ENCODE data around the gene MRPL12. TPM values are rescaled to one million over a fixed set of nuclear protein-coding genes. Genes with fewer than 3 reads are reported as not detected.
A peak's percentile ranks its signal among the peaks of the same experiment; 100 is the strongest.

The MRPL12 gene
- total and polyA plus RNA-seq, 2 of the 13 experiments (the other 11 are each of a cell fraction or from before 2014, with no cell fraction given), result 39.1 to 94.1 TPM

DNA sequence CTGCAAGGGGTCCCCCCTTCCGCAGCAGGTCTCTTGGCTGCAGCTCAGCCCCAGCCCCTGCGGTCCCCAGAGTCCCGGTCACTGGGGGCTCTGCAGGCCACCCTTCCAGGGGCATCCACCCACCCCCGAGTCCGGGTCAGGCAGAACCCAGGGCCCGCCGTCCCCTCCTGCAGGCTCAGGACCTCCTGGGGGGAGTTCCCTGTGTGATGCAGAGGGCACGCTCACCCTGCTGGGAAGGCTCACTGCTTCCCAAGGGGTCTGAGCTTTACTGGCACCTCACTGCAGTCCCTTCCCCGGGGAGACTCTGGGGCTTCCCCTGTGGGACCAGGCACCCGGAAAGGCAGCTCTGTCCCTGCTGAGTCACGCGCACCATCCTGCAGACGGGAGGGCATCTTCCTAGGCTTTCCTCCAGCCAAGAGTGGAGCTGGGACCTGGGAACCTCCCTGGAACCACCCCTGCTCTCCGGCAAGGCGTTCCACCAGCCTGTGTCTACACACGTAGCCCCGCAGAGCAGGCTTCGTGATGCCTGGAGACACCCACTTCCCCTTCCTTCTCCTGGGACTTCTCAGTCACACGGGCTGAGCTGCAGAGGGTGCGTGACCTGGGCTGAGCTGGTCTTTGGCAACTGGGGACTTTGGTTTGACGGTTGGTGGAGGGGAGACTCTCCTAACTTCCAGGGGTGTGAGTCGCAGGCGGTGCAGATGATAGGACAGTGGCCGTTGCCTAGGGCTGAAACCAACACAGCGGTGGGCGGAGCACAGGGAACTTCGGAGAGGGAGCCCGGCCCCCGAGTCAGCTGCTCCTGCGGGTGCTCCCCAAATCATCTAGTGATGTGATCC, 32.3 kb downstream of the MRPL12 start (continued):
- TF ChIP-seq NR2C2 (CRISPR knock-in tag; IDR thresholded peaks at IDR 0.05; ENCODE audit: borderline replicate concordance) (no peak), SRSF1 (optimal IDR thresholded peaks at IDR 0.05; ENCODE audit: low read depth, low read length) (no peak), ZNF800 (CRISPR knock-in tag; IDR thresholded peaks at IDR 0.05) (peak; percentile 73; the same call in 1 of the 2 replicates), LBX2 (CRISPR knock-in tag; IDR thresholded peaks at IDR 0.05; ENCODE audit: borderline replicate concordance) (no peak), ZNF143 (CRISPR knock-in tag; IDR thresholded peaks at IDR 0.05) (0 out of 2 replicates have a peak, but pooled peaks have one; percentile 10), EP300 (IDR thresholded peaks at IDR 0.05; ENCODE audit: low read depth in 2 of 2, low read length in 2 of 2) (no peak), EP300 (CRISPR knock-in tag; IDR thresholded peaks at IDR 0.05; ENCODE audit: borderline replicate concordance) (no peak), ZNF468 (CRISPR knock-in tag; IDR thresholded peaks at IDR 0.05) (no peak), HOXA3 (CRISPR knock-in tag; IDR thresholded peaks at IDR 0.05) (peak; percentile 30; the same call in 1 of the 2 replicates), ZNF749 (CRISPR knock-in tag; IDR thresholded peaks at IDR 0.05; ENCODE audit: borderline replicate concordance) (no peak), GATAD2A (CRISPR knock-in tag; IDR thresholded peaks at IDR 0.05) (no peak), ATF1 (CRISPR knock-in tag; IDR thresholded peaks at IDR 0.05) (no peak), ZNF530 (CRISPR knock-in tag; IDR thresholded peaks at IDR 0.05; ENCODE audit: low read depth) (no peak), MTF2 (CRISPR knock-in tag; IDR thresholded peaks at IDR 0.05; ENCODE audit: borderline replicate concordance) (0 out of 2 replicates have a peak, but pooled peaks have one; percentile 14), HNF4G (IDR thresholded peaks at IDR 0.05; ENCODE audit: borderline replicate concordance, low read depth, low read length) (no peak), HNF4G (CRISPR knock-in tag; IDR thresholded peaks at IDR 0.05; ENCODE audit: borderline replicate concordance, low read depth) (no peak), ZNF558 (CRISPR knock-in tag; IDR thresholded peaks at IDR 0.05; ENCODE audit: borderline replicate concordance) (no peak), ZNF589 (CRISPR knock-in tag; conservative IDR thresholded peaks at IDR 0.05) (no peak), ATF6 (CRISPR knock-in tag; conservative IDR thresholded peaks at IDR 0.05) (no peak), ZNF274 (CRISPR knock-in tag; IDR thresholded peaks at IDR 0.05) (peak; percentile 27; the same call in 1 of the 2 replicates), RBM39 (IDR thresholded peaks at IDR 0.05; ENCODE audit: low read depth, low read length, poor library complexity, severe bottlenecking) (no peak), PAX8 (CRISPR knock-in tag; IDR thresholded peaks at IDR 0.05; ENCODE audit: borderline replicate concordance) (0 out of 2 replicates have a peak, but pooled peaks have one; percentile 49), ETV5 (CRISPR knock-in tag; IDR thresholded peaks at IDR 0.05; ENCODE audit: borderline replicate concordance) (no peak), PHF20 (CRISPR knock-in tag; IDR thresholded peaks at IDR 0.05) (no peak)
- TF ChIP-seq, protein P1, sequence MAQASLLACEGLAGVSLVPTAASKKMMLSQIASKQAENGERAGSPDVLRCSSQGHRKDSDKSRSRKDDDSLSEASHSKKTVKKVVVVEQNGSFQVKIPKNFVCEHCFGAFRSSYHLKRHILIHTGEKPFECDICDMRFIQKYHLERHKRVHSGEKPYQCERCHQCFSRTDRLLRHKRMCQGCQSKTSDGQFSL (CRISPR knock-in tag; IDR thresholded peaks at IDR 0.05), result no peak

All from HepG2 (cell line).